Activated CD8-positive, alpha-beta memory T cell treated with anti-CD3 and anti-CD28 coated beads, Interleukin-2, amount 50 U/mL, for 1 hour (primary cell): ENCODE results near the gene AGAP1.
"Not testable (repeated sequence)": the region's sequence is repeated elsewhere in the genome, so short reads cannot be mapped to it uniquely, and the experiment has no call there.

Source experiments
- DNase-seq: peaks from one replicate; pipeline ENCODE4 v3.0.0-alpha.2; 2020; ENCODE audit errors: extremely low read depth

AGAP1 gene

DNA sequence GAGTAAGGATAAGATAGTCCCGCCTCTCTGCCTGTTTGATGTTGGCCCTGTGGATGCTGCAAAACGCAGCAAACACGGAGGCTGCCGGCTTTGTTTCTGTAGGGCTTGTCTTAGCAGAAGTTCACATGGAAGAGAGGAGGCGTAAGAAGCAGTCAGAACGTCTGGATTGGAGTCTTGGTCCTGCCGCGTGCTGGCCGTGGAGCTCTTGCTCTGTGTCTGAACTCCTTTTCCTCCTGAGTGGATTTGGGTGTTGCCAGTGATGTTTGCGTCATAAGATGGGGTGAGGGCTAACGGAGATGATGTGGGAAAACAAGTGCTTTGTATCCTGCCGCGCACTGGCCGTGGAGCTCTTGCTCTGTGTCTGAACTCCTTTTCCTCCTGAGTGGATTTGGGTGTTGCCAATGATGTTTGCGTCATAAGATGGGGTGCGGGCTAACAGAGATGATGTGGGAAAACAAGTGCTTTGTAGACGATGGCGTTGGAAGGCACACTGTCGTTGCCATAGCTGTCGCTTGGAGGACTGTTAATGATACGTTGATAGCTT lies 240.9 kb downstream of the AGAP1 start:
- no peak for DNase-seq

DNA sequence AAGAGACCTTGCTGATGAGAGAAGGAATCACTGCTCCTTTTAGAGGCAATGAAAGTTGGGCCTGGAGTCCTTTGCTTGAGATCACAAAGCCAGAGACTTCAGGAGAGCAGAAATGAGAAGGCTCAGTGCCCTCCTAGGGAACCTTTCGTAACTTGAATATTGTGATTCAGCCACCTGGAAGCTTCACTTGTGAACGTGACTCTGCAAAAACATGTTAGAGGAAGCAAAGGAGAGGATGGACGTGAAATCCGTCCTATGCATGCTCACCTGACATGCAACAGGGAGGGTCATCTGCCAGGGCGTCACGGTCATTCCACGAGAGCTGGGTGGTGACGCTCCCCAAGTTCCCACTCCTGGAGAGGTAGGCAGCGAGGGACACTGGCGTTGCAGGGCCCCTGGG lies 243.6 kb downstream of the AGAP1 start:
- DNase-seq: no peak

DNA sequence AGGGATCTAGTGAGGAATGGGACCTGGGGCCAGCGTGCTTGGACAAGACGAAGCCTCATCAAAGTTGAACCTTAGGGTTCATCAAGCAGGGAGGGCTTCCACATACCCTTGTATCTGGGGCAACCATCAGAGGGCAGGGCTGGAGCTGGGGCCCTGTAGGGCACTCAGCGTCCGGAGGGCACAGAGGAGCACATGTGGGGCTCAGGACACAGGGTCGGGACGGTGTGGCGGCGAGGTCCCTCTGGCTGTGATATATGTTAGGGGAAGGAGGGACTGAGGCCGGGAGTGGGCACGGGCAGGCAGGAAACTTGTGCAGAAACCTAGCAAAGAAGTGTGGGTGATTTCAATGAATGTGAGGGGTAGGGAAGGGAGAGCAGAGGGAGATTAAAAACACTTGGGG lies 244.0 kb downstream of the AGAP1 start:
- DNase-seq: no peak

DNA sequence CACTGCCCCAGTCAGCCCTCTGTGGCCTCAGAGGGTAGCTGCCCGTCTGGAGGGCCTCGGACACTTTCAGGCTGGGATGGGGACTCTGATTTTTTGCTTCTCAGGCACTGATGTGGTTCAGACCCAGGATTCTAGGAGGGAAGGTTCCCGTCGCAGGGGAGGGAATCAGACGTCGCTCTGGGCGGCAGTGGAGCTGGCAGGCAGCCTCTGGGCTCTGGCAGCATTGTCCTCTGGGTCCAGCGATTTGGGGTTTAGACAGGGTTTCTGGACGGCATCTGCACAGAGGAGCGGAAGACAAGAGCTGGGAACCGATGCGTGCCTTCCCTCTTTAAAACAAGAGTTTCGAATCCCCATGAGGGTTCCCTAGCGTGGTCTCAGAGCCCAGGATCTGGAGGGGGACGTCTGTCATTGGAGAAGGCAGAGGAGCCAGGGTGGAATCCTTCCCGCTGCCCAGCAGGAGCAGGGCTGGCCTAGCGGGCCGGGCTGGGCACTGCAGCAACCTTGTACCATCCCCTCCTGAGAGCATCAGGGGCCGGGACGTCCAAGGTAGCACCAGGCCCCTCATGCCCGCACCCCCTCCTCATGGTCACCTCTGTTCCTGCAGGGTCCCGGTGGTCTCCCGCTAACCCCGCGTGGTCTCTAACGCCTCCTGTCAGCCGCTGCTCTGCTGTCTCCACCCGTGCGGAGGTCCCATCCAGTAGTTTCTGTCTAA lies 246.0 kb downstream of the AGAP1 start:
- DNase-seq: no peak

GRCh38 chr2:235740821-235741220 lies 247.0 kb downstream of the AGAP1 start:
- DNase-seq: no peak

GRCh38 chr2:235744161-235744560 lies 250.3 kb downstream of the AGAP1 start:
- no peak for DNase-seq

GRCh38 chr2:235745597-235745996 lies 251.8 kb downstream of the AGAP1 start:
- DNase-seq: no peak

DNA sequence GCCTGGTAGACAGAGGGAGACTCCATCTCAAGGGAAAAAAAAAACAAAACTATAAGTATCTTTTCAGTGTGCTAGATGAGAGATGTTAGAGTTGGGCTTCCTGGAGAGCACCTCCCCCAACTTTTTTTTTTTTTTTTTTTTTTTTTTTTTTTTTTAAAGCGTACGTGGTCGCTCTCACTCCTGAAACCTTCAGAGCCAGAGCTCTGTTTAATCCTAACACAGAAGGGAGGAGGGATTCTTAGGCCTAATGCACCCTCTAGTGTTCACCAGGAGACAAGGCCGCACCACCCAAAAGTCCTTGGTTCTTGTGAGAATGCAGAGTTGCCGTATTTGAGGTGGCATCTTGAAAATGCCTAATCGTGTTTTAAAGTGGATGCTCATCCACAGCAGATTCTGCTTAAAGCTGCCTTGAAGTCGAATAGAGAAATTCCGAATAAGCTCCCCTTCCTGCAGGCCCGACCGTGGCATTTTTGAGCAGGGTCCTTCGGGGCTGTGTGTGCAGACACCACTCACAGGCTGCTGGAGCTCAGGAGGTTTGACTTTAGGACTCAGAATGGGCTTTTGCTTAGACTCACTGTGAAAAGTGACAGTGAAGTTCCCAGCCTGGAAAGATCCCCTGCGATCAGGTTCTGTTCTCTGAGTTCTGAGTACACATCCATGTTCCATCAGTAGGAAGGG lies 252.6 kb downstream of the AGAP1 start:
- DNase-seq: no peak

GRCh38 chr2:235747001-235747785 lies 253.3 kb downstream of the AGAP1 start:
- no peak for DNase-seq

DNA sequence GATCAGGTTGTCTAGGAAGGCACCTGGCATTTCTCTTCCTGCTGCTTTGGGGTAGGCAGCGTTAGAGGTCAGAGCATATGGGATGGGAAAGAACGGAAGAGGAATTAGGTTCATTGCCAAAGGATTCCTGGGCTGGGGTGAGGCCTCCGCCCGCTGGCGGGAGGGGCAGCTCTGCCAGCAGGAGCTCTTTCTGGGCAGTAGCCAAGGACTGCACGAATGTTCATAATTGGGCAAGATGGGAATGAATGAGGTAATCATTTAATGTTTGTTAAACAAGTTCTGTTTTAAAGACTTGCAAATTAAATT lies 253.9 kb downstream of the AGAP1 start:
- no peak for DNase-seq

GRCh38 chr2:235749121-235749770 lies 255.4 kb downstream of the AGAP1 start:
- DNase-seq: no peak

DNA sequence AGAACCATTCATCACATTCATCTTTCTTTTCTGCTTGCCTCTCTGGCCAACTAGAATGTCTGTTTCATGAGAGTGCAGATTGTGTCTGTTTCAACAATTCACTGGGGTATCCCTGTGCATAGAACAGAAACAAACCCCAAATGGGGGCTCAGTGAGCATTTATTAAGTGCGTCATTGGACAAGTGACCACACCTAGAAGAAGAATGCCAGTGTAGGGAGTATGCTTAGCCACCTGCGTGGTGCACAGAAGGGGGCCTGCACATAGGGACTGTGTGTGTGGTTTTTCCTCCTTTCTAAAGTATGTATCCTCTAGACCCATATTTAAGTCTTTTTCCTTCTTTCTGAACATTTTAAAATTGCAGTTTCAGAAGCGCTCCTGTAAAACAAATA lies 255.9 kb downstream of the AGAP1 start:
- no peak for DNase-seq

DNA sequence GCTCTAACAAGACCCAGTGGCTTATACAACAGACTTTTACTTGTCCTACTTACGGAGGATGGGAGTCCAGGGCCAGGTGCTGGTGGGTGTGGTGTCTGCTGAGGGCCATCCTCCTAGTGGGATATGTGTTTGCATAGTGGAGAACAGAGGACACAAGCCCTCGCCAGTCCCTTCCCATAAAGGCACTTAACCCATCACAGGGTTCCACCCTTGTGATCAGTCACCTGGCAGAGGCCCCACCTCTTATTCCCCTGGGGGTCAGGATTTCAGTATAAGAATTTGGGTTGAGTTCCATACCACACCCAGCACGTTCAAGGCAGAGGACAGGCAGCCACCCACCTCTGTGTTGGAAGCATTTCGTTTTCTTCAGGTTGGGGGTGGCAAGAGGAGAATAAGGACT lies 259.0 kb downstream of the AGAP1 start:
- no peak for DNase-seq

GRCh38 chr2:235754357-235755207 lies 260.7 kb downstream of the AGAP1 start:
- DNase-seq: no peak

GRCh38 chr2:235756491-235756890 lies 262.6 kb downstream of the AGAP1 start:
- DNase-seq: no peak

- DNase-seq: no peak
Measured at GRCh38 chr2:235757212-235757611, 263.4 kb downstream of the AGAP1 start.

GRCh38 chr2:235757640-235758039 lies 263.8 kb downstream of the AGAP1 start:
- DNase-seq: no peak

DNA sequence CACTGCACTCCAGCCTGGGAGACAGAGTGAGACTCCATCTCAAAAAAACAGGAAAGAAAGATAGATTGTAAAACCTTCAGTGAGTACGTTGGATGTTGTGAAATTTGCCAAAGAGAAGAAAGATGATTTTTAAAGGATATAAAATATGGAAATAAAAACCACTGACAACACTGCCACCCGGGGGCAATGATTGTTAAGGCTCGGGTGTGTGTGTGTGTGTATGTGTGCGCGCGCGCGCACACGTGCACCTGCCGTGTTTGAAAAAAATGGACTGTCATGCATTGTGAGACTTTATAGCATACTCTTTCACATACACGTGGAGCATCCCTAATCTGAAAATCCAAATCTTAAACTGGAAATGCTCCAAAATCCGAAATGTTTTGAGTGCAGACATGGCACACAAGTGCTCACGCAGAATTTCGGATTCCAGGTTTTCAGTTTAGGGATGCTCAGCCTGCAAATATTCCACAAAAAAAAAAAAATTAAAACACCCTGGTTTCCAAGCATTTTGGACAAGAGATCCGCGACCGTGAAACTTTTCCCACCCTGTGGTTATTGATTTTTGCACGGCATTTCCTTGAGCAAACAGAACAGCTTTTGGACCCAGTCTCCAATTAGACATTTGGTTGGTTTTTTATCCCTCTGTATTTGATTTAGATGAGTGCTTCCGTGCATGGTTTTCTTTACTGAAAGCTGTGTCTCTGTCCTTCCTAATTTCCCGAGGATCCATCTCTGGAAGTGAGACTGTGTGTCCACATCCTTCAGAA lies 269.2 kb downstream of the AGAP1 start:
- no peak for DNase-seq

- DNase-seq: no peak
Measured at GRCh38 chr2:235763816-235764215, 270.0 kb downstream of the AGAP1 start.

DNA sequence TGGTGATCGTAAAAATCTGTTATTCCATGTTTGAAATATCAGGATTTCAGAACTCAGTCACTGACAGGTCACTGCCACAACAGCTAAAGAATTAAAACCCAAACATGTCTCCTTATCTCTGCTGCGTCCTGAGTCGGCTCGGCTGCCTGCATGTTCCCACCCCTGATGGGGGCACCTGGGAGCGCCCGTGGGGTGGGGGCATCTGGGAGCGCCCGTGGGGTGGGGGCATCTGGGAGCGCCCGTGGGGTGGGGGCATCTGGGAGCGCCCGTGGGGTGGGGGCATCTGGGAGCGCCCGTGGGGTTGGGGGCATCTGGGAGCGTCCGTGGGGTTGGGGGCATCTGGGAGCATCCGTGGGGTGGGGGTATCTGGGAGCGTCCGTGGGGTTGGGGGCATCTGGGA lies 270.6 kb downstream of the AGAP1 start:
- not testable (repeated sequence) for DNase-seq
